HuH-7.5 (cell line): Measurements from ENCODE around the gene OR1L6.

ENCODE experiments used
- DNase-seq: peaks from one replicate; pipeline ENCODE4 v3.0.0; 2011; ENCODE audit warnings: low spot score

The OR1L6 gene

GRCh38 chr9:122742003-122742402 lies at the start of gene OR1L6:
Gene OR1L6, plus strand, starts transcription at chr9:122742303. Its CDS starts 7,545 bp downstream, at chr9:122749848.
- no peak for DNase-seq

GRCh38 chr9:122695696-122696095 lies 46.4 kb upstream of the OR1L6 start:
- no peak for DNase-seq

- DNase-seq = no peak
Observed at GRCh38 chr9:122718038-122718437, 24.1 kb upstream of the OR1L6 start.

- DNase-seq = no peak
Observed at GRCh38 chr9:122719218-122719617, 22.9 kb upstream of the OR1L6 start.

GRCh38 chr9:122723690-122724089 lies 18.4 kb upstream of the OR1L6 start, which contains the start of gene OR1L4:
Gene OR1L4, plus strand, starts transcription at chr9:122723990. Its CDS starts 0 bp downstream, at chr9:122723990.
- DNase-seq = no peak

- no peak for DNase-seq
Observed at GRCh38 chr9:122754825-122755224, 12.7 kb downstream of the OR1L6 start.

- DNase-seq = no peak
Observed at GRCh38 chr9:122767817-122768216, 25.7 kb downstream of the OR1L6 start.

GRCh38 chr9:122777052-122777451 lies 34.9 kb downstream of the OR1L6 start:
- DNase-seq = no peak

- DNase-seq = no peak
Observed at GRCh38 chr9:122777935-122778627, 36.0 kb downstream of the OR1L6 start.

- no peak for DNase-seq
Observed at GRCh38 chr9:122779181-122779580, 37.1 kb downstream of the OR1L6 start.

- no peak for DNase-seq
Observed at GRCh38 chr9:122780026-122780425, 37.9 kb downstream of the OR1L6 start.

- DNase-seq = no peak
Observed at GRCh38 chr9:122781671-122782070, 39.6 kb downstream of the OR1L6 start.

- DNase-seq = no peak
Observed at GRCh38 chr9:122785269-122785668, 43.2 kb downstream of the OR1L6 start.

- no peak for DNase-seq
Observed at GRCh38 chr9:122786338-122786737, 44.2 kb downstream of the OR1L6 start.

- DNase-seq = no peak
Observed at GRCh38 chr9:122788831-122789230, 46.7 kb downstream of the OR1L6 start, which contains the start of gene OR5C1. Gene OR5C1, plus strand, starts transcription at chr9:122788933. Its CDS starts 0 bp downstream, at chr9:122788933.

GRCh38 chr9:122789256-122790046 lies 47.3 kb downstream of the OR1L6 start:
- DNase-seq = no peak

- no peak for DNase-seq
Observed at GRCh38 chr9:122791872-122792669, 50.0 kb downstream of the OR1L6 start.

- DNase-seq = no peak
Observed at GRCh38 chr9:122797316-122798063, 55.4 kb downstream of the OR1L6 start.
